Measurements from ENCODE around the gene SPSB2.
A peak's percentile ranks its signal among the peaks of the same experiment; 100 is the strongest.

The SPSB2 gene

GRCh38 chr12:6829536-6830220 lies 43.4 kb downstream of the SPSB2 start:
- H3K27me3 ChIP-seq (ENCODE audit: insufficient read depth, low read length), result no peaks in the 10 kb centered on the region
- H3K79me2 ChIP-seq (ENCODE audit: control insufficient read depth, insufficient read depth, low read length, unreplicated experiment), result peaks cover 29% of the 10 kb centered on the region
- H2AFZ ChIP-seq (ENCODE audit: low read length, unreplicated experiment), result peak overlapping the region; percentile 80
- H3K4me3 ChIP-seq (ENCODE audit: low read depth, low read length), result peak overlapping the region; percentile 100
- peak overlapping the region; percentile 61 for H3K27ac ChIP-seq (ENCODE audit: low read depth, low read length)
- peaks cover 13% of the 10 kb centered on the region for H3K36me3 ChIP-seq (ENCODE audit: insufficient read depth, low read length)
- peaks cover 25% of the 10 kb centered on the region for H3K4me1 ChIP-seq (ENCODE audit: control insufficient read depth, insufficient read depth, low read length, unreplicated experiment)

GRCh38 chr12:6828781-6829535 lies 44.1 kb downstream of the SPSB2 start:
- H3K79me2 ChIP-seq (ENCODE audit: control insufficient read depth, insufficient read depth, low read length, unreplicated experiment), result peaks cover 29% of the 10 kb centered on the region
- H3K27ac ChIP-seq (ENCODE audit: low read depth, low read length), result peak overlapping the region; percentile 61
- H3K4me3 ChIP-seq (ENCODE audit: low read depth, low read length), result peak overlapping the region; percentile 100
- H3K4me1 ChIP-seq (ENCODE audit: control insufficient read depth, insufficient read depth, low read length, unreplicated experiment), result peaks cover 25% of the 10 kb centered on the region
- H3K36me3 ChIP-seq (ENCODE audit: insufficient read depth, low read length), result peaks cover 13% of the 10 kb centered on the region
- H3K27me3 ChIP-seq (ENCODE audit: insufficient read depth, low read length), result no peaks in the 10 kb centered on the region
- peak overlapping the region; percentile 80 for H2AFZ ChIP-seq (ENCODE audit: low read length, unreplicated experiment)

- Histone ChIP-seq H3K27ac (ENCODE audit: low read depth, low read length) (peak within 1 kb of the TSS; percentile 73), H3K4me3 (ENCODE audit: low read depth, low read length) (peak within 1 kb of the TSS; percentile 100), H3K36me3 (ENCODE audit: insufficient read depth, low read length) (peaks cover 7% of the 10 kb centered on the region), H3K79me2 (ENCODE audit: control insufficient read depth, insufficient read depth, low read length, unreplicated experiment) (peaks cover 29% of the 10 kb centered on the region), H2AFZ (ENCODE audit: low read length, unreplicated experiment) (peak within 1 kb of the TSS; percentile 80), H3K4me1 (ENCODE audit: control insufficient read depth, insufficient read depth, low read length, unreplicated experiment) (peaks cover 25% of the 10 kb centered on the region), H3K27me3 (ENCODE audit: insufficient read depth, low read length) (no peaks in the 10 kb centered on the region)
Measured at GRCh38 chr12:6827982-6828780, 44.9 kb downstream of the SPSB2 start, which contains the start of gene P3H3. TSS of gene P3H3 (plus strand) at chr12:6828407. CDS start at chr12:6828441, 34 bp downstream.

GRCh38 chr12:6827437-6827911 lies 45.6 kb downstream of the SPSB2 start:
- H3K36me3 ChIP-seq (ENCODE audit: insufficient read depth, low read length), result peaks cover 5% of the 10 kb centered on the region; the same call in 1 of the 2 replicates
- peak overlapping the region; percentile 73 for H3K27ac ChIP-seq (ENCODE audit: low read depth, low read length)
- H2AFZ ChIP-seq (ENCODE audit: low read length, unreplicated experiment), result peak overlapping the region; percentile 67
- peak overlapping the region; percentile 68 for H3K4me3 ChIP-seq (ENCODE audit: low read depth, low read length)
- H3K79me2 ChIP-seq (ENCODE audit: control insufficient read depth, insufficient read depth, low read length, unreplicated experiment), result peaks cover 29% of the 10 kb centered on the region
- H3K4me1 ChIP-seq (ENCODE audit: control insufficient read depth, insufficient read depth, low read length, unreplicated experiment), result peaks cover 25% of the 10 kb centered on the region
- H3K27me3 ChIP-seq (ENCODE audit: insufficient read depth, low read length), result 0 out of 2 replicates have a peak, but pooled peaks cover 6% of the 10 kb centered on the region

GRCh38 chr12:6826734-6827436 lies 46.2 kb downstream of the SPSB2 start:
- H3K4me1 ChIP-seq (ENCODE audit: control insufficient read depth, insufficient read depth, low read length, unreplicated experiment), result peaks cover 27% of the 10 kb centered on the region
- H3K4me3 ChIP-seq (ENCODE audit: low read depth, low read length), result peak overlapping the region; percentile 68; the same call in 1 of the 2 replicates

GRCh38 chr12:6826125-6826733 lies 46.9 kb downstream of the SPSB2 start:
- Histone ChIP-seq H3K27me3 (ENCODE audit: insufficient read depth, low read length) (peaks cover 11% of the 10 kb centered on the region; the same call in 1 of the 2 replicates), H3K27ac (ENCODE audit: low read depth, low read length) (no peak overlapping the region), H3K4me3 (ENCODE audit: low read depth, low read length) (no peak overlapping the region), H3K4me1 (ENCODE audit: control insufficient read depth, insufficient read depth, low read length, unreplicated experiment) (peaks cover 31% of the 10 kb centered on the region), H3K79me2 (ENCODE audit: control insufficient read depth, insufficient read depth, low read length, unreplicated experiment) (peaks cover 29% of the 10 kb centered on the region), H2AFZ (ENCODE audit: low read length, unreplicated experiment) (no peak overlapping the region), H3K36me3 (ENCODE audit: insufficient read depth, low read length) (no peaks in the 10 kb centered on the region)

More at GRCh38 chr12:6826734-6827436, 46.2 kb downstream of the SPSB2 start:
- Histone ChIP-seq H3K27ac (ENCODE audit: low read depth, low read length) (peak overlapping the region; percentile 73), H3K36me3 (ENCODE audit: insufficient read depth, low read length) (peaks cover 2% of the 10 kb centered on the region; the same call in 1 of the 2 replicates), H3K27me3 (ENCODE audit: insufficient read depth, low read length) (peaks cover 9% of the 10 kb centered on the region; the same call in 1 of the 2 replicates), H3K79me2 (ENCODE audit: control insufficient read depth, insufficient read depth, low read length, unreplicated experiment) (peaks cover 29% of the 10 kb centered on the region), H2AFZ (ENCODE audit: low read length, unreplicated experiment) (peak overlapping the region; percentile 67)

GRCh38 chr12:6825398-6826124 lies 47.5 kb downstream of the SPSB2 start:
- H3K27ac ChIP-seq (ENCODE audit: low read depth, low read length), result no peak overlapping the region
- H2AFZ ChIP-seq (ENCODE audit: low read length, unreplicated experiment), result no peak overlapping the region
- H3K4me1 ChIP-seq (ENCODE audit: control insufficient read depth, insufficient read depth, low read length, unreplicated experiment), result peaks cover 37% of the 10 kb centered on the region
- H3K79me2 ChIP-seq (ENCODE audit: control insufficient read depth, insufficient read depth, low read length, unreplicated experiment), result peaks cover 27% of the 10 kb centered on the region
- no peaks in the 10 kb centered on the region for H3K36me3 ChIP-seq (ENCODE audit: insufficient read depth, low read length)
- H3K4me3 ChIP-seq (ENCODE audit: low read depth, low read length), result peak overlapping the region; percentile 48
- H3K27me3 ChIP-seq (ENCODE audit: insufficient read depth, low read length), result peaks cover 11% of the 10 kb centered on the region; the same call in 1 of the 2 replicates

GRCh38 chr12:6824901-6825381 lies 48.2 kb downstream of the SPSB2 start:
- Histone ChIP-seq H3K79me2 (ENCODE audit: control insufficient read depth, insufficient read depth, low read length, unreplicated experiment) (peaks cover 21% of the 10 kb centered on the region), H3K4me3 (ENCODE audit: low read depth, low read length) (peak overlapping the region; percentile 48), H2AFZ (ENCODE audit: low read length, unreplicated experiment) (no peak overlapping the region), H3K36me3 (ENCODE audit: insufficient read depth, low read length) (no peaks in the 10 kb centered on the region), H3K27me3 (ENCODE audit: insufficient read depth, low read length) (peaks cover 11% of the 10 kb centered on the region; the same call in 1 of the 2 replicates), H3K4me1 (ENCODE audit: control insufficient read depth, insufficient read depth, low read length, unreplicated experiment) (peaks cover 35% of the 10 kb centered on the region), H3K27ac (ENCODE audit: low read depth, low read length) (no peak overlapping the region)

All from ACC112 (cell line).